Measurements from ENCODE around the gene EPB41L3.
"Not testable (repeated sequence)": the region's sequence is repeated elsewhere in the genome, so short reads cannot be mapped to it uniquely, and the experiment has no call there.

EPB41L3 gene

GRCh38 chr18:5530629-5531178 is 13.1 kb downstream of the EPB41L3 start:
- DNase-seq (ENCODE audit: low spot score) = no peak

DNA sequence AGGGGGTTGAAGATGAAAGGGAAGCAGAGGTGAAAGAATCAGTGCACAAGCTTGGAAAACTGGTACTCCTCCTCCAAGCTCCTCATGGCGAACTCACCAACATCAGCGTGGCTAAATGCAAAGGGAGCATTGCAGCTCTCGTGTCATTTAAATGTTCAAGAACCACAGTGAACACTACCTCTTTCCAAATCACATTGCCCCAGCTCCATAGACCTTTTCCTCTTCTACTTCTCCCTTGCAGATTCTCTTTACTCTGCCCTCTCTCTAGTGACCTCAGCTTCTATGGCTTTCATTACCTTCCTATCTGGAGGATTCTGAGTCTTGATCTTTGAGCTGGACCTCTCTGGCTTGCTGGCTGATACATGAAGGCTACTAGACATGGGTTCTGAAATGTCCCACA is 14.3 kb downstream of the EPB41L3 start:
- DNase-seq (ENCODE audit: low spot score) = no peak

DNA sequence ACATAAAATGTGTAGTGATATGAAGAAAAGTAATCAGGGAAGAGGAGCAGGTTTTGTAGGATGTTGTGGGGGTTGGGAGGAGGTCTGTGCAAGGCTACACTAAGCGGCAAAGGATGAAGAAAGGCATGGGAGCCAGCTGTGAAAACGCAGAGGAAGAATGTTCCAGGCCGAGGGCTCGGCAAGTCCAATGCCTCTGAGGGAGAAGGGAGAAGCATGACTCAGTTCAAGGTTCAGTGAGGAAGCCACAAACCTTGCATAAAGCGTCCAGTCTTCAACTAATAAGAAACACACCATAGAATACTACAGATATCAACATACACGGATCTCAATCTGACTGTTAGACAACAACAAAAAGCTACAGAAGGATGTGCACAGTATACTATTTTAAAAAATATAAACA is 16.2 kb downstream of the EPB41L3 start:
- no peak for DNase-seq (ENCODE audit: low spot score)

DNA sequence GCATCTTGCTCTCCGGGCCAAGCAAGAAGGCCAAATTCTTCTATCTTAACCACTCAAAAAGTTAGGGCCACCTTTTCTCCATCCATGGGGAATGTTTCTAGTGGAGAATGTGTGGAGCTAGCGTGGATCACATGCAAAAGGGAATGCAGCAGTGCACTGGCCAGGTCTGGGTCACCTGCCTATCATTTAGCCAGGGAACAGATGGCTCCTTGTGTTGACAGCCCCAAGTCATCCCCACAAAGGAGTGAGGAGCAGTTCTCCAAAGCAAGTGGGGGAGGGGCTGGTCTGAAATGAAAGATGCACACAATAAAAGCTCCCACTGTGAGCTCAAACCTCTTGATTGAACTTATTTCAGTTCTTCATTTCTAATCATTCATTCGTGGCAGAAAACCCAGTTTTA is 19.1 kb downstream of the EPB41L3 start:
- no peak for DNase-seq (ENCODE audit: low spot score)

DNA sequence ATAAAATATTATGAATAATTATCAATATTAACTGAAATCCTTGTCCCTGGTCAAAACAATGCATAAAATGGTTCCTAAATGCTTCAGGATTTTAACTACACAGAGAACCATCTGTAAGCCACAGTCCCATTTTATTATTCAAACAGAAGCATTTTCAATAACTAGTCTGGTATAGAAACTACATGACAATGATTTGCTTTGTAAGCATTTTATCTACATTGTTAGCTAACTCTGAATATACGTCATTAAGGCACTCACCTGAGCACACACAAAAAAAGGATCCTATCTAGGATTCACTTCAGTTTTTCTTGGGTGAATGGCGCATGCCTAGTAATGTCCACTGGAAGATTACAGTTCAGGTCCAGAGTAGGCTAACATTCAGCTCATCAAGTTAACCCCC is 22.8 kb downstream of the EPB41L3 start:
- no peak for DNase-seq (ENCODE audit: low spot score)

GRCh38 chr18:5520464-5520863 is 23.3 kb downstream of the EPB41L3 start:
- DNase-seq (ENCODE audit: low spot score) = no peak

GRCh38 chr18:5519448-5520298 is 24.1 kb downstream of the EPB41L3 start:
- no peak for DNase-seq (ENCODE audit: low spot score)

GRCh38 chr18:5518899-5519371 is 24.9 kb downstream of the EPB41L3 start:
- DNase-seq (ENCODE audit: low spot score) = no peak

DNA sequence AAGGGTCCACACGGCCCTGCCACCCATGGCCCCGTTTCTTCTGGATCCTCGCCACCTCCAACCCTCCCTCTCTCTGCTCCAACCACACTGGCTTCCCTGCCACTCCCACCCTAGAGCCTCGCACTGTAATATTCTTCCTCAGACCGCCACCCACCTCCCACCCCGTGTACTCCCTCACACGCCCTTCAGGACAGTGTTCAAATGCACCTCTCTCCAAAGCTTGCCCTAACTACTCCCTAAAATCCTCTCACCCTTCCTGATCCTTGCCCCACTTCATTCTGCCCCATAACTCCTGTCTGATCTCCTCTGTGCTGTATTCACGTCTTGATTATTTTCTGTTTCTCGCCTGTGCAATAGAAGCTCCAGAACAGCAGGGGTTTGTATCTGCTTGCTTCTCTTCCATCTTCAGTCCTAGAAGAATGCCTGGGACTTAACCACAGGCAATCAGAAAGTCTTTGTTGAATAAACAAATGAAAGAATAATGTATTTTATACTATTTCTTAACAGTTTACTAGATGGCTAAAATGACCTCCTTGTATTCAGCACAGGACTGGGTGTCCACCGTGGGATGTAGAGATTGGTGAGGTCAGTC is 25.5 kb downstream of the EPB41L3 start:
- DNase-seq (ENCODE audit: low spot score) = no peak

DNA sequence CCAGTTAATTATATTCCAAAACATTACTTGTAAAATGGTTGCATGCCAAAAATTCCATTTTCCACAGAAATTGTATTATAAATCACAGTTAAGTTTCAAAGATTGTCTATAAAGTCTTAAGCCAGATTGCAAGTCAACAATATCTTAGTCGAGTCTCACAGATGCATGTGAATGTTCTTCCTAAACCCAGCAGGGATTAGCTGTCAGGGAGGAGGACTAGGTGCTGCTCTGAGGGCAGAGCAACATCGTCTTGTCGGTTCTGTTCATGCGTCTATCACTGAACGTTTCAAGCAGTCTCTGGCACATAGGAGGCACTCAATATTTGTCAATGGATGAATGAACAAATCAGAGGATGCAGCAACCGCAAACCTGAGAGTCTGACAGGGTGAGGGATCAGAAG is 27.0 kb downstream of the EPB41L3 start:
- no peak for DNase-seq (ENCODE audit: low spot score)

GRCh38 chr18:5515011-5515784 is 28.6 kb downstream of the EPB41L3 start:
- DNase-seq (ENCODE audit: low spot score) = no peak

GRCh38 chr18:5513947-5514346 is 29.9 kb downstream of the EPB41L3 start:
- DNase-seq (ENCODE audit: low spot score) = no peak

- DNase-seq (ENCODE audit: low spot score) = no peak
Observed at GRCh38 chr18:5512176-5512575, 31.6 kb downstream of the EPB41L3 start.

- not testable (repeated sequence) for DNase-seq (ENCODE audit: low spot score)
Observed at GRCh38 chr18:5511541-5511940, 32.3 kb downstream of the EPB41L3 start.

DNA sequence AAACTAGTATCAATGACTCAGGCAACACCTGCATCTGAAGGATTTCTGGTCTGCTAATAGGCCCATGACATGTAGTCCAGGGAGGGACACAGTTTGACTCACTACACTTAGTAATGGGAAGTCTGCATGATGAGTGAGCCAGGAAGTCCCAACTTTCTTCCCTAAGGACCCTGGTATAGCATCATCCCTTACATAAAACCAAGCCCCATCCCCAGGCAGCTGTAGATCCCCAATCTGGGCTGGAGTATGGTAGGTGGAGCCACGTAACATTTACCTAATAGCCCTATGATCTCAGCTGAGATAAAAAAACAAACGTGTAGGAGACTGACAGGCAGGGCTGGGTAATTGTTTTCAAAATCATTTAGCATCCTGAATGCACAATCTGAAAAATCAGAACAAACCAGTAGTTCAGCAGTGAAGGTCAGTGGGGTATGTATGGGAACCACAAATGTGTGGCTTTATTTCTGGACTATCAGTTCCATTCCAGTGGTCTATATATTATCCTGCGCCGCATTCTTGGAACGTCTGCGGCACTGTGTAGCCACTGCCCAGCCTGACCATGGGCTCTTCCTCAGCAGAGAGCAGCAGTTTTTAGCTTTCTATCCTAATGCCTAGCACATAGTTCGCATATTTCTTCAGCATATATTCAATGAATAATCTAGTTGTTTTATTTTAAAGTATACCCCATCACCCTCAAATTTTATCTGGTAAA is 33.5 kb downstream of the EPB41L3 start:
- DNase-seq (ENCODE audit: low spot score) = no peak

DNA sequence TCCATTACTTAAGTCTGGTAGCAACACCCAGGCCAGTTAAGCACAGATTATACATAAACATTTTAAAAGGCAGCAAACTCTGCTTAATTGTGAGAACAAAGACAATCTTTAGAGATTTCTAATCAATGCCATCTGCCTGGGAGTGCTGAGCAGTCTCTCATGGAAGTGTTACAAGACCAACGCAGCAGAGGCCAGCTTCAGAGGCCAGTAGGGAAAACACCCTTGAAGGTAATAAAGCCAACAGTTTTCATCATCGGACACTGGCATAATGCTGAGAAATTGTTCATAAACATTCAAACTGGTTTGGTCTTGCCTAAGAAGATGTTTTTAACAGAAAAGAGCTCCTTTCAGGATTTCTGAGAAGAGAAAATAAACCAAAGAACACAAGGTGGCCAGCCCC is 35.0 kb downstream of the EPB41L3 start:
- no peak for DNase-seq (ENCODE audit: low spot score)

DNA sequence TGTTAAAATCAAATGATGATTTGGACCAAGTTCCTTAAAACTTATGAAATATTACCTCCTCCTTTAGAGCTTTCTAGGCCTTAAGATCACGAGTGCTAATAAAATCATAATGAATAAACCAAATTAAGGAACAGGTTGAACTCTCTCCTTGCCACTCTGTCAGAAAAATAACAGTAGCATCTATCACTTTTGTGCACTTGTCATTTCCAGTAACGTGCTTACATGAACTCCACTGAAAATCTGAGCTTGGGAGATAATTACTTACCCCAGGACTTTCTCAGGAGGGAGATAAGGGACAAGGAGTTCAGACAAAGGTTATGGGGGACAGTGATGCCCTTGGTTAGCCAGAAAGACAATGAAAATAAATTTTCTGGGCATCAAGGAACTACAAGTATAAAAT is 36.0 kb downstream of the EPB41L3 start:
- no peak for DNase-seq (ENCODE audit: low spot score)

DNA sequence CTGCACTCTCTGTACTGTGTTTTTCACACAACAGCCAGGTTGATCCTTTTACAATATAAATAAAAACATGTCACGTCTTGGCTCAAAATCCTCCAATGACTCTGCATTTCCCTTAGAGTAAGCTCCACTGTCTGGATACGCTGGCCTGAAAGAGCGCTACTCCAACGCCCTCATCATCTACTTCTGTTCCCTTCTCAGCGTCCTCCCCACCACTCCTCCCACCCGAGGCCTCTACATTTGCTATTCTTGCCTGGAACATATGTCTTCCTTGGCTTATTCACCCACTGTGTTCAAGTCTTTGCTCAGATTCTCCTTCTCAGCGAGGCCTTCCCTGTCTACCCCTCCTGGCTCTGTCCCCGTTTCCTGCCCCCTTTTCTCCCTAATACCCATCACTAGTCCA is 37.6 kb downstream of the EPB41L3 start:
- no peak for DNase-seq (ENCODE audit: low spot score)

GRCh38 chr18:5503740-5504139 is 40.1 kb downstream of the EPB41L3 start:
- no peak for DNase-seq (ENCODE audit: low spot score)

DNA sequence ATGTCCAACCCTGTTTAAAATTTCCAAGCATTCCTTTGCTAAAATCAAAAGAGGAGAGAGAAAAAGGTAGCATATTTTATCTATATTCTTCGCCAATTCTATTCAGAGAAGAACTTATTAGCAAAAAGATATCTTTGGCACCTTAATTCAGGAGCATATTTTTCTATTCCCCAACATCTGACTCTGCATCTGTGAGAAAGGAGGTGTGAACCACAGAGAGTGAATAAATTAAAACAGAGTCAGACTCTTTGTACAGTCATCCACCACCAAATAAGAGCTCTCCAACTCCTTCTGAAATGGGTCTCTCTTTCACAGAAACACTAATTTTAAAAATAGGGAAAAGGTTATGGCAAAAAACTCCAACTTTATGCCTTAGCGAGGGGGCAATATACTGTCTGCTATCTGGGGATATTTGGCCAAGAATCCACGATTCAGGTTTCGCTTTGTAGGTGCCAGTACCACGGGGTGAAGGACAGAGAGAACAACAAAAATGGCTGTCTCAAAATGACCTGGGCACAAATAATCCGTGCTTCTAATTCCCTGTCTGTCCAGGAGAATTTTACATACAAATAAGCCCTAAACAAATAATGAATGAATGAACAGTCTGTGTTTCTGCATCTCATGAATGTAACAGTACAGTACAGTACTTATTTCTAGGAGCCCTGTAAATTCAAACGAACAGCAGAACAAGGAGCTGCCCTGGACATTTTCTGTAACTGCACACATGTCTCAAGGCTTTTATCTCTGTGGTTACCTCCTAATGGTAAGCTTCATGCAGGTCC is 43.4 kb downstream of the EPB41L3 start:
- no peak for DNase-seq (ENCODE audit: low spot score)

DNA sequence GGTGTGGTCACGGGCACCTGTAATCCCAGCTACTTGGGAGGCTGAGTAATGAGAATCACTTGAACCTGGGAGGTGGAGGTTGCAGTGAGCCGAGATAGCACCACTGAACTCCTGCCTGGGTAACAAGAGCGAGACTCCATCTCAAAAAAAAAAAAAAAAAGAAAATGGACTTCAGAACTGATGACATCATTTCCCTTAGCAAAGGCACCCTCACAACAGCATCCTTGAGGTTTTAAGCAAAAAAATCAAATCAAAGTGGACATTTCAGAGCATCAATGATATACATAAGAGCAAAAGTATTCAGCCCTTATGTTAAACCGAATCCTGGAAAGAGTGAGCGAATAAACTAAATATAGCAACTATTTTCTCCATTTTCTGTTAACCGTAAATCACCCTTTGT is 45.3 kb downstream of the EPB41L3 start:
- no peak for DNase-seq (ENCODE audit: low spot score)

All from AG08396 (cell line).